Middle frontal gyrus (tissue), 1 donor: ENCODE measurements around the gene CDKL1.
"Not testable (repeated sequence)": the region's sequence is repeated elsewhere in the genome, so short reads cannot be mapped to it uniquely, and the experiment has no call there.

Experiments used
- DNase-seq: peaks from one replicate; pipeline ENCODE4 v3.0.0-alpha.2; 2015; ENCODE audit warnings: low spot score; ENCODE audit errors: extremely low spot score

The CDKL1 gene

DNA sequence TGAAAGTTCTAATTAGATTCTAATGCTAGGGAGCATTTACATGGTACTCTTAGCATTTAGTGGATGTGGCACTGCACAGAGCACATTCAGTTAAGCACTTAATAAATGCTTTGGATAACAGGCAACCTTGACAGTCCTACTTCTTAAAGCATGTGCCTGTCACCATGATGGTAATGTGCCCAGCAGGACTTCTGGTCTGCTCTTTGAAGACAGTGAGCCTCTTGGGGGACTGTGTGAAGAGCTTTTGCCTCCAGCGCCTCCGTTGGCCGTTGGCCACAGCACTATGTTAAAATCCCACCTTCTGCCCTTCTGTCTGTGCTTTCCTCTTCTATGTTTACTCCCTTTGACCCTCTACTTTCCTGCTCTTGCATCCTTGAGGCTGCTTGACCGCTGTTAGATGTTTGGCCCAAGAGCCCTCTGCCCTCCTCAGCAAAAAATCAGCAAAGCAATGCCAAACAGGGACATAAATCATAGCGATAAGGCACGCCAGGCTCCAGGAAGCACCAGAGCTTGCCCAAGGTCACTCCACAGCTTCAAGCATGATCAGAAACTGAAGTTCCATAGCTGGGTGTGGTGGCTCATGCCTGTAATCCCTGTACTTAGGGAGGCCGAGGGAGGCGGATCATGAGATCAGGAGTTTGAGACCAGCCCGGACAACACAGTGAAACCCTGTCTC is 8.3 kb downstream of the CDKL1 start:
- DNase-seq: no peak

DNA sequence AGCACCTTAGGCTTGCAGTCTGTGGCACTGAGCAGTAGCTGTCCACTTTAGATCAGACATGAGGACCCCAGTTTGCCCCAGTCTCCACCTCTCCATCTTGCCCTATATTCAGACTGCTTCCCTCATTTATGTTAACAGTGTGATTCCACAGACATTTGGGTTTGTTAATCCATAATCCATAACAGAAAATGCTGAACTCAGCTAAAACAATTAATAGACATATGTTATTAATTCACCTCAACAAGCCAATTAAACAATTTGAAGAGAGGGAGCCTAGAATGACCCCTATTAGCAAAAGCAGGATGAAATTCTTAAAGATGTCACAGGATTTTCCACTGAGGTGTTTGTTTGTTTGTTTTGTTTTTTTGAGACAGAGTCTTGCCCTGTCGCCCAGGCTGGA is 9.1 kb downstream of the CDKL1 start:
- DNase-seq: no peak

DNA sequence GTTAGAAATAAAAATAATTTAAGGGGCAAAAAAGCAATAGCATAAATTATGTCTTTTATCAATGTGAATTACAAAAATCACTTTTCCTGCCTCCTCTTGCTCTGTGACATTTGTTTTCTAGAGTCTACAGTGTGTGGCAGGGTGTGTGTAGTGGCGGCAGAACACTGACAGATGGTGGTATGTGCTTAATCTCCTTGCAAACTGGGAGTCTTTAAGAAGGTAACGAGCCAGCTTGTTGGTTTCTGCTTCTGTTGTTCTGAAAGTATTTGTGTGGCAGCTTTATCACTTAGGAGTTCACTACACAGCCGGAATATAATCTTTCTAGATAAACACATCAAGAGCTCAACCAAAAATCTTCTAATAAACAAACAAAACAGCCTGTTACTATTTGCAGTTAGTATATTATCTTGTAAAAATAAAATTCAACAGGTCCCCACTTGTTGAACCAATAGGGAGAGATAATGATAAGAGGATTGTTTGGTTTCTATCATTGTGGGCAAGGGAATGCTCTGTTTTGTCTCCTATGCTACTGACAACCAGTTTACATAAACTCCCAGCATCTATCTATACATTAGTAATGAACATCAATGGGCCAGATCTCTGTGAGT is 13.0 kb downstream of the CDKL1 start:
- no peak for DNase-seq

DNA sequence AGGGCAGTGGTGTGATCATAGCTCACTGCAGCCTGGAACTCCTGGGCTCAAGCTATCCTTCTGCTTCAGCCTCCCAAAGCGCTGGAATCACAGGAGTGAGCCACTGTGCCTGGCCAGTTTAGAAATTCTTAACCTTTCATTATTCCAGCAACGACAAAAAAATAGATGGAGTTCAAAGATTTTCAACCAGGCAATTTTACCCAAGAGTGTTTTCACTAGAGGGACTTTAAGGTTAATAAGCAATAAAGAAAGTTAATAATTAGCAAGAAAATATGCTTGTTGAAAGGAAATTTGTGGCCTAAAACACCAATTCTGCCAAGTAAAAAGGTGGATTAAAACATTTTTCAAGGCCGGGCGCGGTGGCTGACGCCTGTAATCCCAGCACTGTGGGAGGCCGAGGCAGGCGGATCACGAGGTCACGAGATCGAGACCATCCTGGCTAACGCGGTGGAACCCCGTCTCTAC is 14.8 kb downstream of the CDKL1 start:
- no peak for DNase-seq

DNA sequence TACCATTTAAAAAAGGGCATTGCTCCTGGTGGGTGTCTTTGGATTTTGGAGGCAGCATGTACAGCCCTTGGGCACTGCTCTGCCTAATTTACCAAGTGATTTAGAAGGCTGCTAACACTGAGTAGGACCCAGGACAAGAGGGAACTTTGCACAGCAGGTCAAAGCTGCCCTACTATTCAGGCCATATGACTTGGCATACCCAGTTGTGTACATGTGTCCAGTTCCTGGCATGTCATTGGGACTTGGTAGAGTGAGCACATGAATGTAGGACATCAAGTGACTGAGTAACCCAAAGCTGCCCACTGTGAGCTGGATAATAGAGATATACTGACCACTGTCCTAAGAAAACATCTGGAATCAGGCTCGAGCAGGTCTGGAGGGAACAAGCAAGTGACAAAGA is 15.7 kb downstream of the CDKL1 start:
- DNase-seq: no peak

DNA sequence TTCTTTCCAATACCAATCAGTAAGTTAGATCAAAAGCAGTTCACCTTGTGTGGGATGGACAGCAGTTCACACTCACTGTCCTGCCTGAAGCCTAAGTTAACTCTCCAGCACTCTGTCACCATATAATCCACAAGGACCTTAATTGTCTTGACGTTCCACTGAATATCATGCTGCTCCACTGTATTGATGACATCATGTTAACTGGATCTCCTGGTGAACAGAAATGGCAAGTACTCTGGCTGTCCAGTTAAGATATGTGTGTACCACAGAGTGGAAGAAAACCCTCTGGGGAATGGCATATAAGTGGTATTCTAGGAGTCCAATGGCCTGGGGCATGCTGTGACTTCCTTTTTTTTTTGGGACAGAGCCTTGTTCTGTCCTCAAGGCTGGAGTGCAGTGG is 16.2 kb downstream of the CDKL1 start:
- DNase-seq: no peak

DNA sequence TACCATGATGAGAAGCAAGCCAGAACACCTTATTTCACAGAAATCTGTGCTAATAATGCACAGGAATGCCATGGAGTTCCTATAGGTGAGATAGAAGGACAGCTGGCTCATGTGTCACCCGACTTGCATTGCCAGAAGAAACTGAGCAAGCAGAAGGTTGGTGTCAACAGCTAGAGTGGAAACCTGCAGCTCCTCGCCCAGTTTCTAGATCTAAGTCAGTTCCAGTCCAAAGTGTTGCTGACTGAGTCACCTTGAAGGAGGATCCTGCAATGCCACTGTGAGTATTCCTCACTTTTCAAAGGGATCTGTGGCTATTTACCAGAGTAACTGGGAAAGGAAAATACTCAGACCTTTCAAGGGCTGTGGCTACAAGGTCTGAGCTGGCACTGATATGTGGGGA is 17.1 kb downstream of the CDKL1 start:
- no peak for DNase-seq

DNA sequence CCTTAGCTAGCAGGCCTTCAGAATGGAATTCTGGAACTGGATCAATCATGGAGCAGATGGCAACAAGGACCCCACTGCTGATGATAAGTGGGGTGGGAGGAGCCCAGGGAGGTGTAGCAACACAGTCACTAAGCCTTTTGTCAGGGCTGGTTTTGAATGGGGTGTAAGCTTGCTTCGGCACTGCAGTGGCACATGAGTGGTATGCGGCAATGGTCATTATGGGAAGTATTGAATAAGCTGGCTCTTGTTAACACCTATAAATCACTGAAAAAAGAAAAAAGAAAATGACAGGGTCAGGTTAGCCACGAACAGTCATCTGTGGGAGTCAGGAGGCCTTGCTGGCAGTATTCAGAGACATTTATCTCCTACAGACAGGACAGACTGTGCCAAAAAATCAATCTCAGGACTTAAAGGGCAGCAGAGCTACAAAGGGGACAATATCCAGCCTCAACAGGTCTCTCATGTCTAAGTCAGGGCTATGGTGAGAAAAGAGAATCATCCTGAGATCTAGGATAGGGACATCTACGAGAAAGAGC is 19.1 kb downstream of the CDKL1 start:
- no peak for DNase-seq

DNA sequence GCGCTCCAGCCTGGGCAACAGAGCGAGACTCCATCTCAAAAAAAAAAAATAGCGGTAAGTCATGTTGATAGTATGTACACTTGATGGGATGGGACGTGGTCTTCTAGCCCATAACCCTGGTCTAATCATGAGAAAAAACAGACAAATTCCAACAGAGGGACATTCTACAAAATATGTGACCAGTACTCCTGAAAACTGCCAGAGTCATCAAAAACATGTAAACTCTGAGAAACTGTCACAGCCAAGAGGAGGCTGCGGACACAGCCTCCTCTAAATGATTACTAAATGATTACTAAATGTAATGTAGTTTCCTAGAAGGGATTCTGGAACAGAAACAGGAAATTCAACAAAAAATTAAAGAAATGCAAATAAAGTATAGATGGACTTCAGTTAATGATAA is 20.9 kb downstream of the CDKL1 start:
- DNase-seq: no peak

DNA sequence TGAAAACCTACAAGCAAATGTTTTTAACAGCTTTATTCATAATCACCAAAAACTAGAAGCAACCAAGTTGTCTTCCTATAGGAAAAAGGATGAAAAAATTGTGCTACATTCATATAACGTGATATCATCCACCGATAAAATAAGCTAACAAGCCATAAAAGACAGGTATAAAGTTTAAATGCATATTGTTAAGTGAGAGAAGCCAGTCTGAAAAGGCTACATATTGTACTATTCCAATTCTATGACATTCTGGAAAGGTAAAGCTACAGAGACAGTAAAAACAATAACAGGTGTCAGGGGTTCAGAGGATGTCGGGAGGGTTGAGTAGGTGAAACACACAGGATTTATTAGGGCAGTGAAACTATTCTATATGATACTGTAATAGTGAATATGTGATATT is 22.7 kb downstream of the CDKL1 start:
- no peak for DNase-seq

DNA sequence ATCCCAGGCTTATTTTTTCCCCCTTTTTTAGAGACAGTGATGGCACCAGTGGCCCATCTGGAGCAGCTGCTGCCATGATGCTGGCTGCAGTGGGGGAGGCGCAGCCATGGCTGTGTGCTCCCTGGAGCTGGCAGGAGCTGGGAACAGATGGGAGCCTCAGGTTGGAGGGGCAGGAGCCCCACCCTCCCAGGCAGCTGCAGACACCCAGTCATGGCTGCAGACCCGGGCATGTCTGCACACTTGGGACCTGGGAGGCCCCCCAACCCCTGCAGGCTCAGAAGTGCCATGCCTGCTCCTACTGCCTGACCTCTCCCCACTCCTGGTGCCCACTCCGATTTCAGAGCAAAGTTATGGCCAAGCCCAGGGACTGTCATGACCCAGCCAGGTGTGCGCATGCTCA is 25.1 kb downstream of the CDKL1 start:
- DNase-seq: no peak

DNA sequence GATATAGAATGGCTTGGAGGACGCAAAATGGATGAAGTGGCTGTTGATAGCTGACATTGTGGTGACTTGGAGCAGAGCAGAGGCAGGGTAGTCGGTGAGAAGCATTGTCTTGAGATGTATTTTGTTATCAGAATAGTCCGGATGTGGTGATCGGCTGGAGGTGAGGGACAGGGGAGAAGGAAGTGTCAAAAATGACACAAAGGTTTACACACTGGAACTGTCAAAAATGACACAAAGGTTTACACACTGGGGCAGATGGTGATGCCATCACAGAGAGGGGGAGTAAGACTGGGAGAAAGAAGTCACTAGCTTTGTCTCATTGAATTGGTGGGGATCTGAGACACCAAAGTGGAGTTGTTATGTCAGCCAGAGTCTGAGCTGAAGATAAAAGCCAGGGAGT is 30.1 kb downstream of the CDKL1 start:
- DNase-seq: no peak

DNA sequence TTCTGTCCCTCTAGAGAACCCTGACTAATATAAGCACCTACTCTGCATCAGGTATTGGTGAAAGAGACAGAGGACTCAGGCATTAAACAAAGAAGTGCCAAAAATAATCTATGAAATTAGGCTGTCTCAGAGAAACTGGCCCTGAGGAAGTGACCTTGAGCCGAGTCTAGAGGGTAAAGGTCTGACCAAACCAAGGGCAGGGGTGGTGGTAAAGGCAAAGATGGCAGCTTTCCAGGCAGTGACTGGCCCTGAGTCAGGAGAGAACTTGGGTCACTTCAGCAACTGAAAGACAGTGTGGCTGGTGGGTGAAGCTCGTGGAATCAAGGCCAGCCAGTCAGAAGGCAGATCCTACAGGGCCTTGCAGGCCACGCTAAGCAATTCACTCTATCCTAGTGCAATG is 30.6 kb downstream of the CDKL1 start:
- DNase-seq: no peak

DNA sequence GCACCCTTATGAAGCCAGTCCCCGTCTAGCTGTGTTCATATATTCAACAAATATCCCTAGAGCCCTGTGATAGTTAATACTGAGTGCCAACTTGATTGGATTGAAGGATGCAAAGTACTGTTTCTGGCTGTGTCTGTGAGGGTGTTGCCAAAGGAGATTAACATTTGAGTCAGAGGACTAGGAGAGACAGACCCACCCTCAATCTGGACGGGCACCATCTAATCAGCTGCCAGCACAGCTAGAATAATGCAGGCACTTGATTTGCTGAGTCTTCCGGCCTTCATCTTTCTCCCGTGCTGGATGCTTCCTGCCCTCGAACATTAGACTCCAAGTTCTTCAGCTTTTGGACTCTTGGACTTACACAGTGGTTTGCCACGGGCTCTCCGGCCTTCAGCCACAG is 31.1 kb downstream of the CDKL1 start:
- DNase-seq: not testable (repeated sequence)

DNA sequence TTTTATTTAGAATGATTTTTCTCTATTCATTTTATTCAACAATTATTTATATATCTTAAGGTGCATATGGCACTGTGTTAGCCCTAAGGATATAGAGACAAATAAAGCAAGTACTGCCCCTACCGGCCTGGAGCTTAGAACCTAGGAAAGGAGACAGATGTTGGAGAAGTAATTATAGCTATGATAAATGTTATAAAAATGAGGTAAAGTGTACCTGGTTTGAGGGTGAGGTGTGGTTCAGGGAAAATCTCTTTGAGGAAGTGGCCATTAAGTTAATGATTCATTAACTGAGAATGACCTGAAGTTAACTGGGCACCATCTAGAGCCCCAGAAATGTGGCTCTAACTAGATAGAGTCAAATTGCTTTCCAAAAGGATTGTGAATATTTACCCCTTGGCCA is 31.9 kb downstream of the CDKL1 start:
- DNase-seq: no peak

DNA sequence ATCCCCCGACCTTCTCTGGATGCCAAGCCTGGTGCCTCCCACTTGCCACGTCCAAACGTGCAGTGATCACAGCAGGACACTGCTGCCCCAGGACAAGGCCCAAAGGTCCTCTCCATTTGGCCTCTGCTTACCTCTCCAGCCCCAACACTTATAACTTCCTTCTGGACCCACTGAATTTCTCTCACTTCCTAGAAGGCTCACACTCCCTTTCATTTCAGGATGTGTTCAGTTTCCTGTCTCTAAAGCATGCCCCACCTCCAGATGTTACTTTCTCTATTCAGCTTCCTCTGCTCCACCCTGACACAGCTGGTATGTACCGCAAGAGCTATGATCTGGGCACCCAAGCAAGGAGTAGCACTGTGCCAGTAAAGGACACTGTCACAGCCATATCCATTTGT is 33.0 kb downstream of the CDKL1 start:
- DNase-seq: no peak

DNA sequence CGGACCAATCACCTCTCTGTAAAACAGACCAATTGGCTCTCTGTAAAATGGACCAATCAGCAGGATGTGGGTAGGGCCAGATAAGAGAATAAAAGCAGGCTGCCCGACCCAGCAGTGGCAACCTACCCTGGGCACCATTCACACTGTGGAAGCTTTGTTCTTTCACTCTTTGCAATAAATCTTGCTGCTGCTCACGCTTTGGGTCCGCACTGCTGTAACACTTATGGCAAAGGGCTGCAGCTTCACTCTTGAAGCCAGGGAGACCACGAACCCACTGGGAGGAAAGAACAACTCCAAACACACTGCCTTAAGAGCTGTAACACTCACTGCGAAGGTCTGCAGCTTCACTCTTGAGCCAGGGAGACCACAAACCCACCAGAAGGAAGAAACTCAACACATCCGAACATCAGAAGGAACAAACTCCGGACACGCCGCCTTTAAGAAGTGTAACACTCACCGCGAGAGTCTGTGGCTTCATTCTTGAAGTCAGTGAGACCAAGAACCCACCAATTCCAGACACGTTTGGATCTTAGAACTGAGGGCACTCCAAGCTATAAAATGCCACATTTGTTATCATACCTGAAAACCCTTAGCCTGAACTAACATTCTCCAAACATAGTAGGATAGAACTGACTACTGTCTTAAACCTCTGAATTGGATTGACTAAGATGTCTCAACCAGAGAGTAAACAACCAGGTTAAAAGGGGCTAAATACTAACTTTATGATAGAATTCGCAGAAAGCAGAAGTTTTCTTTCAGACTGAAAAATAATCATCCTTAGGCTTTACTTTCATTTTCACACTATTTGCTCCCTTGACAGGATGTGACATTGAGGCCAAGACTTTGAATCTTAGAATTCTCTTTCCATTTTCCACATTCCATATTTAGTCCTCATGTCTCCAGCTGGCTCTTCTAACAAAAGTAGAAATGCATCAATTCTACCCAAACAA is 33.6 kb downstream of the CDKL1 start:
- DNase-seq: no peak

DNA sequence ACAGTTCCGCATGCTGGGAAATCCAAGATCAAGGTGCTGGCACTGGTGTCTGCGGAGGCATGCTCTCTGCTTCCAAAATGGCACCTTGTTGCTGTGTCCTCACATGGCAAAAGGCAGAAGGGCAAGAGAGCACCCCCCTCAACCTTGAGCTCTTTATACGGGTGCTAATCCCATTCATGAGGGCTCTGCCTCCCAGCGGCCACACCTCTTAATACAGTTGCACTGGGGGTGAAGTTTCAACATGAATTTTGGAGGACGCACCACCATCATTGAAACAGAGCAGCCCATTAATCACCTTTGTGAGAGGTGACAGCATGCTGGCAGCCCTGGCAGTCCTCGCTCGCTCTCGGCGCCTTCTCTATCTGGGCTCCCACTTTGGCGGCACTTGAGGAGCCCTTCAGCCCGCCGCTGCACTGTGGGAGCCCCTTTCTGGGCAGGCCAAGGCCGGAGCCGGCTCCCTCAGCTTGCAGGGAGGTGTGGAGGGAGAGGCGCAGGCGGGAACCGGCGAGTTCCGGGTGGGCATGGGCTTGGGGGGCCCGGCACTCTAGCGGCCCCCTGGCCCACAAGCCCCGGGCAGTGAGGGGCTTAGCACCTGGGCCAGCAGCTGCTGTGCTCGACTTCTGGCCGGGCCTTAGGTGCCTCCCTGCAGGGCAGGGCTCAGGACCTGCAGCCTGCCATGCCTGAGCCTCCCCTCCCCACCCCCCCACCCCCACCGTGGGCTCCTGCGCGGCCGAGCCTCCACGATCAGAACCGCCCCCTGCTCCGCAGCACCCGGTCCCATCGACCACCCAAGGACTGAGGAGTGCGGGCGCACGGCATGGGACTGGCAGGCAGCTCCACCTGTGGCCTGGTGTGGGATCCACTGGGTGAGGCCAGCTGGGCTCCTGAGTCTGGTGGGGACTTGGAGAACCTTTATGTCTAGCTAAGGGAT is 34.9 kb downstream of the CDKL1 start:
- not testable (repeated sequence) for DNase-seq

DNA sequence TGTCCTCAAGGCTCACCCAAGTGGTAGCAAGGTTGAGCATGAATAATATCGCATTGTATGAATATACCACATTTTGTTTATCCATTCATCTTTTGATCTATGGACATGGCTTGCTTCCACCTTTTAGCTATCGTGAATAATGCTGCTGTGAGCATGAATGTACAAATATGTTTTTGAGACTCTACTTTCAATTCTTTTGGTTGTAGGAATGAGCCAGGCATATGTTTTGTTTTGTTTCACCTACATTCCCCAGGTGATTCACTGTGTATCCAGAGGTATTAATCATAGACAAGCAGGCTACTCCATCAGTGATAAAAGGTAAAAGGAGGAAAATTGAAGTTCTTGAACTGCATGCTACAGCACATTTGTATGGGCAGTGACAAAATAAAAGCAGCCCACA is 35.8 kb downstream of the CDKL1 start:
- no peak for DNase-seq

DNA sequence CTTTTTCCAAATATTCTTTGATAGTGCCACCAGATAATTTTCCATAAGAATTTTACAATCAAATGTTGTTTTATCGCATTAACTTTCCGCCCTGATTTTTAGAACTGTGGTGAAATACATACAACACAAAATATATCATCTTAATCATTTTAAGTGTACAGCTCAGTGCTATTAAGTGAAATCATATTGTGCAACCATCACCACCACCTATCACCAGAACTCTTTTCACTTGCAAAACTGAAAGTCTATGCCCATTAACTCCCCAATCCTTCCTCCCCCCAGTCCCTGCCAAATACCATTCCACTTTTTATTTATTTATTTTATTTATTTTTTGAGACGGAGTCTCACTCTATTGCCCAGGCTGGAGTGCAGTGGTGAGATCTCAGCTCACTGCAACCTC is 36.6 kb downstream of the CDKL1 start:
- DNase-seq: no peak

DNA sequence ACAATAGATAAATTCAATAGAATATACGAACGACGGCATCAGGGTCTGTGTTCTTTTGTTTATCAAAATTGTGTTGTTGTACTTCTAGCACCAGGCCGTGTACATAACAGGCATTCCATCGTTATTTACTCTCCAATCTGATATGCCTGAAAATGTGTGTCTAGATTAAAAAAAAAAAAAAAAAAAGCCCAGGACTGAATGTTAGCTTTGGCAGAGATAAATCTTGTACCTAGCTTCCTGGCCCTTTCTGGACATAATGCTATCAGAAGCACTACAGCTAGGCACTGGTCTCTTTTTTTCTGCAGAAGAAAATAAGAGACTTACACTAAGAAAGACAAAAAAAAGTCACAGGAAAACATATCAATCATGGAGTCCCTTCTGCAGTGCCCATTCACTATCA is 37.0 kb downstream of the CDKL1 start:
- DNase-seq: no peak
